K562 (cell line): ENCODE data around the gene FERMT3. TPM values are rescaled to one million over a fixed set of nuclear protein-coding genes. Genes with fewer than 3 reads are reported as not detected.
A peak's percentile ranks its signal among the peaks of the same experiment; 100 is the strongest.

Source experiments
- BRD4 ChIP-seq: fragments of 200-600 bp; sonication (generic); IDR thresholded peaks from 2 replicates; pipeline ENCODE4 v1.6.1; 2017; ENCODE audit warnings: inconsistent platforms
- DEAF1 ChIP-seq: fragments of 450-650 bp; formaldehyde crosslinking; IDR thresholded peaks from 2 replicates; pipeline ENCODE4 v1.4.0; 2020; ENCODE audit warnings: mild to moderate bottlenecking, moderate library complexity
- EHMT2 ChIP-seq: fragments of 450-650 bp; IDR thresholded peaks from 2 replicates; pipeline ENCODE4 v1.6.1; 2018; ENCODE audit warnings: antibody characterized with exemption
- FOXM1 ChIP-seq, 2 experiments: fragments of 450-650 bp in 1 of 2; sonication (generic) in 1 of 2; formaldehyde crosslinking in 1 of 2; IDR thresholded peaks; 2 replicates each; pipeline versions ENCODE4 v1.6.1 to v1.9.0; 2017 to 2022; ENCODE audit warnings: low read depth in 2 of 2, mild to moderate bottlenecking in 2 of 2, missing genetic modification reagents in 1 of 2, moderate library complexity in 1 of 2
- MITF ChIP-seq: IDR thresholded peaks from 2 replicates; pipeline ENCODE4 v1.6.1; 2014; ENCODE audit warnings: antibody characterized with exemption
- MYC ChIP-seq, 2 experiments: fragments of 250-450 bp in 1 of 2; sonication (Bioruptor Pico) in 1 of 2; IDR thresholded peaks; 2 replicates each; pipeline versions ENCODE4 v1.5.1 to v1.6.1; 2012 to 2021; ENCODE audit warnings: low read depth in 2 of 2, borderline replicate concordance in 1 of 2, improper control_type of control experiment in 1 of 2, low read length in 1 of 2, mild to moderate bottlenecking in 1 of 2, moderate library complexity in 1 of 2
- POLR2A ChIP-seq: fragments of 450-650 bp; conservative IDR thresholded peaks from 2 replicates; pipeline ENCODE4 v1.6.1; 2016
- ZNF212 ChIP-seq: fragments of 450-650 bp; formaldehyde crosslinking; IDR thresholded peaks from 2 replicates; pipeline ENCODE4 v1.4.0; 2020; ENCODE audit warnings: mild to moderate bottlenecking
- ZNF384 ChIP-seq: IDR thresholded peaks from 2 replicates; pipeline ENCODE4 v1.6.1; 2012; ENCODE audit warnings: low read depth, low read length, improper control_type of control experiment
- ZNF395 ChIP-seq: fragments of 200-800 bp; sonication (Bioruptor generic); IDR thresholded peaks from 2 replicates; pipeline ENCODE4 v1.6.1; 2017; ENCODE audit warnings: missing genetic modification characterization, missing compliant biosample characterization
- ZNF639 ChIP-seq, 2 experiments: fragments of 200-800 bp in 1 of 2; sonication (Bioruptor generic) in 1 of 2; sonication (generic) in 1 of 2; formaldehyde crosslinking in 1 of 2; IDR thresholded peaks in 1 of 2; conservative IDR thresholded peaks in 1 of 2; 2 replicates each; pipeline versions ENCODE4 v1.5.0 to v1.6.1; 2016 to 2020; ENCODE audit warnings: missing compliant biosample characterization in 1 of 2, missing genetic modification characterization in 1 of 2, missing genetic modification reagents in 1 of 2
- ZNF740 ChIP-seq, 3 experiments: fragments of 200-800 bp in 1 of 3; sonication (Bioruptor generic) in 1 of 3; sonication (generic) in 1 of 3; formaldehyde crosslinking in 1 of 3; IDR thresholded peaks; 2 replicates each; pipeline versions ENCODE4 v1.6.1 to v1.8.0; 2016 to 2022; ENCODE audit warnings: mild to moderate bottlenecking in 2 of 3, missing compliant biosample characterization in 2 of 3, missing genetic modification characterization in 2 of 3, missing genetic modification reagents in 1 of 3
- polyA plus RNA-seq, 8 experiments: library from polyadenylated mRNA; depleted of rRNA in 4 of 8; stranded (reverse) in 5 of 8; unstranded in 3 of 8; fragments of >200 nt; fragmentation: Nextera tagmentation in 2 of 8; fragmentation: Illumina TruSeq in 1 of 8; extraction: Ambion mirVana in 2 of 8; extraction: Trizol in 1 of 8; gene quantifications; 2 replicates each; pipeline versions ENCODE4 v1.2.1 to v1.2.3, GENCODE V29; 2011 to 2014; ENCODE audit warnings: inconsistent platforms in 1 of 8, missing spikeins in 1 of 8
- total RNA-seq, 7 experiments: library from RNA; depleted of rRNA in 6 of 7; stranded (reverse); fragments of >200 nt in 6 of 7; fragmentation: Illumina TruSeq in 2 of 7; extraction: Trizol in 2 of 7; gene quantifications; 2 replicates each; pipeline versions ENCODE4 v1.2.1 to v1.2.3, GENCODE V29; 2011 to 2021; ENCODE audit warnings: low replicate concordance in 1 of 7

Gene FERMT3
- total and polyA plus RNA-seq, 9 of the 15 experiments (the other 6 are each of a cell fraction or from before 2014, with no cell fraction given): 3.2 to 275 (median 79.7) TPM

- TF ChIP-seq DEAF1 (CRISPR knock-in tag): no peak
- no peak for TF ChIP-seq MYC (IDR thresholded peaks at IDR 0.05; ENCODE audit: low read depth, low read length)
- peak; percentile 40; the same call in 1 of the 2 replicates for TF ChIP-seq MYC (CRISPR knock-in tag; IDR thresholded peaks at IDR 0.05; ENCODE audit: borderline replicate concordance, low read depth)
- TF ChIP-seq EHMT2: no peak
- TF ChIP-seq FOXM1 (IDR thresholded peaks at IDR 0.05; ENCODE audit: low read depth): no peak
- no peak for TF ChIP-seq FOXM1 (CRISPR knock-in tag; IDR thresholded peaks at IDR 0.05; ENCODE audit: low read depth)
- 0 out of 2 replicates have a peak, but pooled peaks have one; percentile 10 for TF ChIP-seq ZNF740 (CRISPR knock-in tag; IDR thresholded peaks at IDR 0.05)
- TF ChIP-seq ZNF740 (tag; IDR thresholded peaks at IDR 0.05): 0 out of 4 replicates have a peak, but pooled peaks of 1 of the 2 experiments have one; percentile 42
- TF ChIP-seq ZNF384: no peak
- no peak for TF ChIP-seq POLR2A
- no peak for TF ChIP-seq ZNF212 (CRISPR knock-in tag)
- 0 out of 2 replicates have a peak, but pooled peaks have one; percentile 16 for TF ChIP-seq BRD4
- TF ChIP-seq ZNF639 (CRISPR knock-in tag; conservative IDR thresholded peaks at IDR 0.05 in 1 of 2, IDR thresholded peaks at IDR 0.05 in 1 of 2): no peak
- TF ChIP-seq ZNF395 (CRISPR knock-in tag): no peak
- TF ChIP-seq MITF: no peak
Observed at GRCh38 chr11:64208086-64208795, 1.7 kb downstream of the FERMT3 start (continued).
